HG03159 (cell line): ENCODE results near the gene YJEFN3.

ENCODE experiments used
- ATAC-seq: cut with Tn5 transposase; IDR thresholded peaks from one replicate; pipeline ENCODE4 v1.9.1; 2021; ENCODE audit warnings: mild to moderate bottlenecking, moderate library complexity; ENCODE audit not compliant: unreplicated experiment

YJEFN3 gene

DNA sequence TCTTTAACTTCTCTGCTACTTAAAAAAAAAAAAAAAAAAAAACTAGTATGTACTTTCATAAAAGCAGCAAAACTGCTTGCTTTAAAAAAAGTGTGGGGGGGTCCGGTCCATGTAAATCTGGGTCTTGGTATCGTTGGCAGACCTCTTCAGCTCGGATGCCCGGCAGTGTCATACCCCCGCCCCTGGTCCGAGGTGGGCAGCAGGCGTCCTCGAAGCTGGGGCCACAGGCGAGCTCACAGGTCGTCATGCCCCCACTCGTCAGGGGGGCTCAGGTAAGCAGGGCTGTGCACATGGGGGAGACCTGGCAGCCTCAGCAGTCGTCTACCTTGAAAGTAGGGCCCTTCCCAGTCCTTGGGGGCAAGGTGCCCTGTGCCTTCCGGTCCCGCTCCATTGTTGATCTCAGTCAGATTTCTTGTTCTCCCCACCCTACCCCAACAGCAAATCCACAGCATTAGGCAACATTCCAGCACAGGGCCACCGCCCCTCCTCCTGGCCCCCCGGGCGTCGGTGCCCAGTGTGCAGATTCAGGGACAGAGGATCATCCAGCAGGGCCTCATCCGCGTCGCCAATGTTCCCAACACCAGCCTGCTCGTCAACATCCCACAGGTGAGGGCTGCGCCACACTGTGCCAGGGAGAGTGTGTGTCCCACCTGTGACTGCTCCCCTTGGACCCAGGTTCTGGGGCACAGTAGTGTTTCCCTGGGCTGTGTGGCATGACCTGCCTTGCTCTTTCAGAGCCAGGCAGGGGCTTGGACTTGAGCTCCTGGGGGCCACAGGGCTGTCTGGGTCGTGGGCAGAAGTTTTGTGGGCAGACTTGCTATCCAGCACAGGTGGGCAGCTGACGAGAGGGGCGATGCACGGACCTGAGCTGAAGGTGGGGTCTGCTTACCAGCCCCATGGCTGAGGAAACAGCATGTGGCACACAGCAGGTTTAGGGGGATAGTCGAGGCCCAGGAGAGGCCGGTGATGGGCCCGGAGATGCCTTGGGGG is 32.8 kb upstream of the YJEFN3 start:
- ATAC-seq, result no peak

DNA sequence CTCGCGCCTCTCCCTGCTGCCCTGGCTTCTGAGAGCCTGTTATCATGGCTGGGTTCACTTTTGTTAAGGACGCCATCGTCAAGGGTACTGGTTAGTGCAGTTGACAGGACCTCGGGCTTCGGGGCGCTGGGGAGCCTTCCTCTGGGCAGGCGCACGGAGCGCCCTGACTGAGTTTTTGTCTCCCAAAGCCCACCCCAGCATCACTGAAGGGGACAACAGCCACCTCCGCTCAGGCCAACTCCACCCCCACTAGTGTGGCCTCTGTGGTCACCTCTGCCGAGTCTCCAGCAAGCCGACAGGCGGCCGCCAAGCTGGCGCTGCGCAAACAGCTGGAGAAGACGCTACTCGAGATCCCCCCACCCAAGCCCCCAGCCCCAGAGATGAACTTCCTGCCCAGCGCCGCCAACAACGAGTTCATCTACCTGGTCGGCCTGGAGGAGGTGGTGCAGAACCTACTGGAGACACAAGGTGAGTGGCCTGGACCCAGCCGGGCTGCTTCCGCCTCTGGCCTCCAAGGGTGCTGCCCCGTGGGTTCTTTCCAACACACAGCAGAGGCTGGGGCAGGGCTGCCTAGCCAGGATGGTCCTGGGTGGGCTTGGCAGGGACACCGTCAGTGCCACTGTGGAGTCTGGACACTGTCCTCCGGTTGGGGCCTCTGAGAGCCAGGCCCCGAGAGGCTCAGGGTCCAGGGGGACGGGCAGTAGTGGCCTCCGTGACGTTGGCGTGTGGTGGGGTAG is 30.3 kb upstream of the YJEFN3 start:
- ATAC-seq, result no peak

DNA sequence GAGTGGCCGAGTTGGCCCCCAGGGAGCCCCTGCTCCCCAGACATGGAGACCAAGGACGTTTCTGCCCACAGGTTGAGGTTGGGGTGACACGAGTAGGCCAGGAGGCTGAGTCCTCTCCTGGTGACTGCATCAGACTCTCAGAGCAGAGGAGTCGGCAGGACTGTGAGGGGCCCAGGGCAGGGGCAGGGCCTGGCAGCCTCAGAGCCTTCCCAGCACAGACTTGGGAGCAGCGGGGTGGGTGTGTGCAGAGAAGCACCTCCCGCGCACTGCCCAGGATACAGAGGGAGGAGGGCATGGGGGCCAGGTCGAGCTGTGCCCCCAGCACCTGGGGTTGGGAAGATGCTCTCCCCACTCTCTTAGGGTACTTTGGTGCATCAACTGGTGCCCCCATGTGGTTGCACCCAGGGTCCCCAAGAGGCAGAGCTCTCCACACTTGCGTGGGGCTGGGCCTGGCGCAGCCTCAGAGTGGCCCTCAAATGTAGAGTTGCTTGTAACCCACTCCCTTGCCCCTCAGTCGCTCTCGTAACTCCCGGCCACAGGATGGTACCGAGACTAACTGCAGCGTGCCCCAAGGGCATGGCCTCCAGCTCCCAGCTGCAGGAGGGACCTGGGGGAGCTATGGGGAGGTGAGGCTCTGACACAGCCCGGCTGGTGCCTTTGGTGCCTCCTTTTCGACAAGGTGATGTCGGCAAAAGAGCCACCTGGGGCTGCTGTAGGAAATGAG is 29.3 kb upstream of the YJEFN3 start:
- no peak for ATAC-seq

DNA sequence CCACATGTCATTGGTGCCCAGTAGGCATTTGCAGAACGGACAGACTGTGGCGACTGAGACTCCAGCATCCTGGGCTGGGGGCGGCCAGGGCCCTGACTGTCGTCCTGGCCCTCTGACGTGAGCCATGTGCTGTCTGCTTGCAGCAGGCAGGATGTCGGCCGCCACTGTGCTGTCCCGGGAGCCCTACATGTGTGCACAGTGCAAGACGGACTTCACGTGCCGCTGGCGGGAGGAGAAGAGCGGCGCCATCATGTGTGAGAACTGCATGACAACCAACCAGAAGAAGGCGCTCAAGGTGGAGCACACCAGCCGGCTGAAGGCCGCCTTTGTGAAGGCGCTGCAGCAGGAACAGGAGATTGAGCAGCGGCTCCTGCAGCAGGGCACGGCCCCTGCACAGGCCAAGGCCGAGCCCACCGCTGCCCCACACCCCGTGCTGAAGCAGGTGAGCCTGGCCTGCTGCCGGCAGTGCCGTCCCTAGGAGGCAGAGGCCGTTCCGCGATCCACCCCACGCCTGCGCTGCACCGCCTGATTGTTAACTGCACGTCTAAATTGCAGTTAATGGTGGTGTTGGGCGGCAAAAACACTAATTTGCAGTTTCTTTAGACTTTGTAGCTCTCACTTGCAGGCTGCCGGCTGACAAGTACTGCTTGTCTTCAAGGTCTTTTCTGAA is 27.6 kb upstream of the YJEFN3 start:
- no peak for ATAC-seq

DNA sequence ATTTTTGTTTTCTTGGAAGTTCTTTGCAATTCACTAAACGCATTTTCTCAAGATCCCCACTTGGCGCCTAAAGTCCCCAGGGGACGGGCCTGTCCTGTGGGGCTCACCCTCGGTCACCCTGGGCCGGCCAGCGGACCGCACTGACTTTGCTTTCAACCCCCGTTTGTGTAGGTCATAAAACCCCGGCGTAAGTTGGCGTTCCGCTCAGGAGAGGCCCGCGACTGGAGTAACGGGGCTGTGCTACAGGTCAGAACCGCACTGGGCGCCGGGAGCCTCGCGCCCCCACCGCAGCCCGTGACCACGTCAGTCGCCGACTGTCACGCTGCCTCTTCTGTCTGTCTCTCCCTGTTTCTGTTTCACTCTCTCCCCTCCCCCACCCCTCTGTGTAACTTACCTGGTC is 26.9 kb upstream of the YJEFN3 start:
- ATAC-seq, result no peak

DNA sequence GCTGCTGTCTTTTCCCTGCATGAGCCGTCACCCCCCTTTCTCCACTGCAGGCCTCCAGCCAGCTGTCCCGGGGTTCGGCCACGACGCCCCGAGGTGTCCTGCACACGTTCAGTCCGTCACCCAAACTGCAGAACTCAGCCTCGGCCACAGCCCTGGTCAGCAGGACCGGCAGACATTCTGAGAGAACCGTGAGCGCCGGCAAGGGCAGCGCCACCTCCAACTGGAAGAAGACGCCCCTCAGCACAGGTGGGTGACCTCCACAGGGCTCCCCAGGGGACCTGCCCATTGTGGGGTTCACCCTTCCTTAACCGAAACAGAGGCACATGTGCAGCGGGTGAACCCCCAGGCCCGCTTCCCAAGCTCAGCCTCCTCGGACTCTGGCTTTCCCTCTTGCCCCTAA is 26.4 kb upstream of the YJEFN3 start:
- no peak for ATAC-seq

DNA sequence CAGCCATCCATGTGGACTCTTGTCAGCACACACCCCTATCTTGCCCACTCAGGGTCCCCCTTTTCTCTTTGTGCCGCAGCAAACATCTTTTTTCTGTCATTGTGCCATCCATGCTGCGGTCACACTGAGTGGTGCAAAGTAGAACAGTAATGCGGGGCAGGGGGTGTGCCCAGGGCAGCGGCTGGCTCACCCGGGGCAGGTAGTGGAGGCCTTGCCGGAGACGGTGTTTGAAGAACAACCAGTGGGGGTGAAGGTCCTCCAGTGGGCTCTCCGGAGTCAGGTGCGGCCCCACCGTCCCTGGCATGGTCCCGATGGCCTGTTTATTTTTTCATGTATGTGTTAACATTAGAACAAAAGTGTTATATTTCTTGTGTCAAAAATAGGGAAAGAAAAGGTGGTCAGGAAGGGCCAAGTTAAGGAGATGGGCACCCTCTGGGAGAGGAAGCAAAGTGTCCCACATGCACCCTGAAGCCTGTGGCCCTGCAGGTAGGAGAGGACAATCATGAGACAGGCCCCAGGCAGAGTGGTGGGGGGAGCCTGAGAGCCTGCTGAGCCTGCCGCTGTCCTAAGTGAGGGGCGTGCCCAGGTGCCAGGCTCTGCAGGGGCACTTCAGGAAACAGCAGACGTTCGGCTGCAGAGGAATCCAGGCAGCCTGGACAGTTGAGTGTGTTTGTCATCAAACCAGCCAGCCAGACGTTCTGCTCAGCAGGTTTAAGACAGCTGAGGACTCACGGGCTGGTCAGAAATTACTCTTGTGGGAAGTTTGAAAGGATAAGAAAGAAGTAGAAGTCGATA is 25.7 kb upstream of the YJEFN3 start:
- ATAC-seq, result no peak

DNA sequence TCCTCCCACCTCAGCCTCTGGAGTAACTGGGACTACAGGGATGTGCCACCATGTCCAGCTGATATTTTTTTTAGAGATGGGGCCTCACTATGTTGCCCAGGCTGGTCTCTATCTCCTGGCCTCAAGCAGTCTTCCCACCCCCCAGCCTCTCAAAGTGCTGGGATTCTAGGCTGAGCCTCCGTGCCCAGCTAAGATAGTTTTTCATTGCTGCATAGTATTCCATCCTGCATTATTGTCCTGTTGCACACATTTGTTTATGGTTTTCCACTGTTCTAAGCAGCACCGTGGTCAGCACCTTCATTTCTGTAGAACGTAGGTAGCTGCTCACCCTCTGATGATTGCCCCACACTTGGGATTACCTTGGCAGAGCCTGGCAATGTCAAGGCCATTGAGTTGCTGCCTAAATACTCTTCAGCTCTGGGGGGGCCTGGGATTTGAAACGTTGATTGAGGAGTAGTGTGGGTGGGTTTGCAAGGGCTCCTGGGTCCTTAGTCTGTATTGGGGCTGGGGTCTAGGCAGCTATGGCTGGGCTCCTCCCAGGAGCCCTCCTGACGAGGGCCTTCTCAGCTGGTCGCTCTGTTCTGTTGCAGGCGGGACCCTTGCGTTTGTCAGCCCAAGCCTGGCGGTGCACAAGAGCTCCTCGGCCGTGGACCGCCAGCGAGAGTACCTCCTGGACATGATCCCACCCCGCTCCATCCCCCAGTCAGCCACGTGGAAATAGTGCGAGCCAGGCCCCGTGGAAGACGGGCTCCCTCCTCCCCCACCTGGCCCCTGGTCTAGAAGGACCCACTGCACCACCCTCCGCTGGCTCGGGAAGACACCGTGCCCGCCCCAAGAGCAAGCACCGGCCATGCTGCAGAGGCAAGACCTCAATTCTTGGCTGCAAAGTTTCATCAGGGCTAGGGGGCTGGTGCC is 23.7 kb upstream of the YJEFN3 start:
- ATAC-seq, result no peak

DNA sequence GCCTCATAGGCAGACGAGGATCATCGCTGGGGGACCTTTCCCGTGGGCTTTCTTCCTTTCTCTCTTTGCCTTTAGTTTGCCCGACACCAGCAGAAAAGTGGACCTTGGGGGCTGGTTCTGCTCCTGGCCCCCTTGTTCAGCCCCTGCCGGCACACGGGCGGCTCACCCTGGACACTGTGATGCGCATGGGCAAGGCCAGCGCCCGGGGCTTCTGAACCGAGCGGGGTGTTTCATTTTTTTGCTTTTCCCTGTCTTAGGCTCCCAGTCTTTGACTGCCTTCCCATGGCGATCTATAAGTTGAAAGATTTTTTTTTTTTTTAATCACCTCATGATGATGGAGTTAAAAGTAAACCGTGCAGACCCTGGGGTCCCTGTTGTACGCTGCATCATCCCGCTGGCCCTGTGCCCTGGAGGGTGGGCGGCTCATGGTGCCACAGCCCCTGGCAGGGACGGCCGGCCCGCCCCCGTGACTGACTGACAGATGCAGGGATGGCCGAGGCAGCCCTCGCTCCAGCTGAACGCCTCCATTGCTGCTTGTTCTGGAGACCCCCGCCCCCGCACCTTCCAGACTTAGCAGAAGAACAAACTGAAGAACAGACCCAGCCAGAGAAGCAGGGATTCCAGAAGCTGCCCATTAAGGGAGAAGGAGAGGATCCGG is 22.9 kb upstream of the YJEFN3 start:
- ATAC-seq, result no peak

DNA sequence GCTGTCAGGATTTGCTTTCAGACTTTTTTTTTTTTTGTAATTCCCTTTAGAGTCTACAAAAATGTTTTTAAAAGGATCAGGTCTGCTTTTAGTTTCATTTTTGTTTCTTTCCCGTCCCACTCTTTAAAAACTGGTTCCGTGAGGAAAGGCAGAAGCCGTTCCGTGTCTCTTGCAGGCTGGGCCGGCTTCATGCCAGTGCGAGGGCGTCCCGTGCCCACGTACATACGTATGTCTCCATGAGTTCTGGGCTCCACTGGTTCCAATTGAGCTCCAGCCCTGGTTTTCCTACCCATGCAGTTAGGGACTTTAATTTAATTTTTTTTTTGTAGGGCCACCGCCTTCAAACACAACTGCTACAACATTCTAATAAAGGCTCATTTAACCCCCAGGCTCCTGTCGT is 22.1 kb upstream of the YJEFN3 start:
- no peak for ATAC-seq

DNA sequence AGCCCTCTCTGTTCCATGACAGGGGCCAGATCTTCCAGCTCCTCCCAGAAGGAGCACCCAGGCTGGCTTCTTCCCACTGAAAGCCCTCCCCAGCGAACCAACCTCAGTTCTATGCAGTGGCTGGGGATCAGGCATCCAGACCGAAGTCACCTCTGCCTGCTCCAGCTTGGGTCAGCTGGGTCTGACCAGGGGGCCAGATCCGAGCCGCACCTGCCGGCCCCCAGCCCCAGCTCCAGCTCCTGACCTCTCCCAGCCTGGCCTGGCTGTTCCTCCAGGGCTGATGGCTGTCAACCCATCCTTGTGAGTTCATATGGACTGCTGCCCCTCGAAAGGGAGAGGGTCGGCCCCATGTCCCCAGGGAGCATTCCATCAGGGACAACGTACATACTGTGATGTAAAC is 21.4 kb upstream of the YJEFN3 start:
- no peak for ATAC-seq

DNA sequence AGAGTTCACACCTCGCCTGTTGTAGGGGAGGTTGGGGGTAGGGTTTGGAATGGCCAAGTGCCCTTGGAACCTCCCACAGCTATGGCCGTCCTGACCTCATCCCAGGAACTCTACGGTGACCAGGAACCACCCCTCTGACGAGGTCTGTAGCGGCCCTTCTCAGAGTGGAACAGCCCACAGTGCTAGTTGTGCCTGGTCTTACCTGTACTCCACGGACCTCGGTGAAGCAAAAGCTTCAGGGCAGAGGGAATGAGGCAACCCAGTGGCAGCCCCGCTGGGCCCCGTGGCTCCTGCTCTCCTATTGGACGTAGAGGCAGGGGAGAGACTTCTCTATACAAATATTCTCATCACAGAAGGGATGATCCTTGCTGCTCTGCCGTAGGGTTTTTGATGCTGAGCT is 20.5 kb upstream of the YJEFN3 start:
- ATAC-seq, result no peak

DNA sequence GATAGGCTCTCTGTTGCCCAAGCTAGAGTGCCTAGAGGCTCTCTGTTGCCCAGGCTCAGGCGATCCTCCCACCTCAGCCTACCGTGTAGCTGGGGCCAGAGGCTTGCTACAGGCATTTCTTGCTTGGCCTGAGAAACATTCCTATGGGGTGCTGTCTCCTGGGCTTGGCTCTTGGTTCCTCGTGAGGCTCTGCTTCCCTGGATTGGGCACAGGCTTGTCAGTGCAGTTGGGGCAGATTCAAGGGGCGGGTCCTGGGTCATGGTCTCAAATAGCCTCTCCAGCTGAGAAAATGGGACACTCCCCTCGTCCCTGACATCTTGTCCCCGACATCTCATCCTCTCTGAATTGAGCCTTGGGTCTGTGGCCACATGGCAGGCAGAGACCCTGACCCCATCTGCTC is 18.3 kb upstream of the YJEFN3 start:
- no peak for ATAC-seq

DNA sequence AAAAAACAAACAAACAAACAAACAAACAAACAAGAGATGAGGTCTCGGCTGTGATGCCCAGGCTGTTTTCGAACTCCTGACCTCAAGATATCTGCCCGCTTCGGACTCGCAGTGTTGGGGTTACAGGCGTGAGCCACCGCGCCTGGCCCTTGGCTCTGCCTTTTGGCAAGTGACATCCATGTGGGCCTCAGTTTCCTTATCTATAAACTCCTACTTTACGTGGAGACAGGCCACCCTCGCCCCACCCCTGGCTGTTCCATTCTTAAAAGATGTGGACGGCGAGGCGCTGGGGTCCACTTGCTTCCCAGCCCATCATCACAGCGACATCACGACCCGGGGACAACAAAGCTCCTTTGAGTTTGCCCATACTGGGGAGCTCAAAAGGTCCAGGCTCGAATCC is 15.0 kb upstream of the YJEFN3 start:
- no peak for ATAC-seq

DNA sequence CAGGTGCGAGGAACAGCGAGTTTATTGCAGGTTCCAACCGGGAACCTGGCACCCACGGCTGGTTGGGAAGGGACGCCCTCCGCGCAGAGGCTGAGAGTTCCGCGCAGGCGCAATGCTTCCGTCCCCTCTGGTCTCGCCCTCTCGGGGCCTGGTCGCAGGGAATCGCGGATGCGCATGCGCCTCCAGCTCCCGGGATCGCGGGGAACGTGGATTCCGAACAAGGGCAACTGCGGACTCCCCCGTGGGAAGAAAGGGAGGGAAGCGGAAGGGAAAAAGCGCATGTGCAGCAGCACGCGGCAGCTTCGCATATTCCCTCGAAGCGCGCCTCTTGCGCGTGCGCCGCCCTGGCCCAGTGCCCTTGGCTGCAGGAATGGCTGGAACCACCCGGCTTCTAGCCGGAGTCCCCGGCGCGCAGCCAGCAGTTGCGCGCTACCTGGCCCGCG is 14.5 kb upstream of the YJEFN3 start:
- ATAC-seq, result no peak

DNA sequence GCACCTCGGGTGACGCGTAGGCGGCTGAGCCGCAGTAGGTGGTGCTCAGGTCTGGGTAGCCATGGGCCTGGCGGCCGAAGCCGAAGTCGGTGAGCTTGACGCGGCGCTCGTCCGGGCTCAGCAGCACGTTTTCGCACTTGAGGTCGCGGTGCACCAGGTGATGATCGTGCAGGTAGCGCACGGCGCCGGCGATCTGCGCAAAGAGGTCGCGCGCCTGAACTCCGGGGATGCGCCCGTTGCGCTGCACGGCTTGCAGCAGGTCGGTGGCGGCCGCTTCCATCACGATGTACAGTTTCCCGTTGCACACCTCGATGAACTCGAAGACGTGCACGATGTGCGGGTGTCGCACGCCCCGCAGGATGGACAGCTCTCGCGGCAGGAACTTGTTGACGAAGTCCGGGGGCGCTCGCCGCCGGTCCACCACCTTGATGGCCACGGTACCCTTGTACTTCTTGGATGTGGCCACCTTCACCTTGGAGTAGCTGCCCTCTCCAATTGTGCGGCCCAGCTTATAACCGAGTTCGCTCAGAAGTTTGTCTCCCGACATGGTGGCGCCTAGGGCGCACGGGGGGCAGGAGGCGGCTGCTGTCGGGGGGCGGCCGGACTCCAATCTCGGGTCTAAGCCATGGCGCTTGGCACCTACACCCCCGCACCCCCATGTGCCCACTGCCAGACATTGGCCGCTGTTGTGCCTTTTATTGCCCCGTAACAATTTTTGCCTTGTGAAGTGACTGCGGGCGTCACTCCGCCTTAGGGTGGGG is 13.7 kb upstream of the YJEFN3 start, which contains the start of gene TSSK6:
TSS of gene TSSK6 (minus strand) at position 668 of the 761 bp plus-strand sequence. CDS start at position 547, 121 bp downstream.
- ATAC-seq, result no peak

DNA sequence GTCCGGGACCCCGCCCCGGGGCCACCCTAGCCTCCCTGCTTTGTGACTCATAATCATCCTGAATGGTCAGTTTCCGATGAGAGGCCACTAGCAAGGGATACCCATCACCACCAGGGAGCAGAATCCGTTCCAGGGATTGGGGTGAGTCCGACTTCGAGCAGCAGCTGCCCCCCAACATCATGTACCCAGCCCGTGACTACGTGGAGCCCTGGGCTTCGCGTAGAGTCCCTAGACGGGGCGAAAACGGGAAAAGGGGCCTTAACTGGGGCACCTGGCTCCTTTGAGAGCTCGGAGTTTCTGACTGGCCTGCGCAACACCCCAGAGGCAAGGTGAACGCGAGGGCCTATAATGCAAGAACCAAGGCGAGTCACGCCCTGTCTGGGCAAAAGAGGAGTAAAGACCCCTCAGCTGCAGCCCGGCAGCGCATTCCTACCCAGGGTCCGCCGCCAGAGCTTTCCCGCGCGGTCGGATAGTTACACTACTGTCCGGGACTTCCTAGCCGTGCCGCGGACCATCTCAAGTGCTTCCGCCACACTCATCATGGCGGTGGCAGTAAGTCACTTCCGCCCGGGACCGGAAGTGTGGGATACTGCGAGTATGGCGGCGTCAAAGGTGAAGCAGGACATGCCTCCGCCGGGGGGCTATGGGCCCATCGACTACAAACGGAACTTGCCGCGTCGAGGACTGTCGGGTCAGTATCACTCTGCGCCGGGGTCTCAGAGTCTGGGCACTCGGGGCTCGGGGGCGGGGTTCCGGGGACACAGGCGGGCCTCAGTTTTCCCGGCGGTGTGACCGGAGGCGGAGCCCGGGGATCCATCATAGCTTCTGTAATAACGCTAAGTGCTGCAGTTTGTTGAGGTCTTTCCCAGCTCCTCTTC is 12.8 kb upstream of the YJEFN3 start, which contains the start of gene NDUFA13:
TSS of gene NDUFA13 (plus strand) at position 584 of the 878 bp plus-strand sequence. CDS start at position 598, 14 bp downstream.
- peak; percentile 87 for ATAC-seq
